Erythroblast (primary cell): ENCODE data around the gene MYB.

ENCODE experiments used
- GATA1 ChIP-seq: IDR thresholded peaks from 2 replicates; pipeline ENCODE4 v1.6.1; 2011; ENCODE audit warnings: low read depth, mild to moderate bottlenecking, control low read depth, low read length, moderate library complexity
- POLR2A ChIP-seq: IDR thresholded peaks from 2 replicates; pipeline ENCODE4 v1.6.1; 2011; ENCODE audit warnings: mild to moderate bottlenecking, low read length

GRCh38 chr6:135135835-135136234 lies 45.3 kb upstream of the MYB start:
- TF ChIP-seq POLR2A, result no peak
- TF ChIP-seq GATA1, result no peak
